Measurements from ENCODE around the gene NKAIN4. TPM values are rescaled to one million over a fixed set of nuclear protein-coding genes. Genes with fewer than 3 reads are reported as not detected.

Gene NKAIN4
- polyA plus RNA-seq, 5 donors: 5.3 to 20.1 (median 9.6) TPM

- no peak for DNase-seq
Observed at GRCh38 chr20:63220696-63221399, 33.4 kb downstream of the NKAIN4 start.

DNA sequence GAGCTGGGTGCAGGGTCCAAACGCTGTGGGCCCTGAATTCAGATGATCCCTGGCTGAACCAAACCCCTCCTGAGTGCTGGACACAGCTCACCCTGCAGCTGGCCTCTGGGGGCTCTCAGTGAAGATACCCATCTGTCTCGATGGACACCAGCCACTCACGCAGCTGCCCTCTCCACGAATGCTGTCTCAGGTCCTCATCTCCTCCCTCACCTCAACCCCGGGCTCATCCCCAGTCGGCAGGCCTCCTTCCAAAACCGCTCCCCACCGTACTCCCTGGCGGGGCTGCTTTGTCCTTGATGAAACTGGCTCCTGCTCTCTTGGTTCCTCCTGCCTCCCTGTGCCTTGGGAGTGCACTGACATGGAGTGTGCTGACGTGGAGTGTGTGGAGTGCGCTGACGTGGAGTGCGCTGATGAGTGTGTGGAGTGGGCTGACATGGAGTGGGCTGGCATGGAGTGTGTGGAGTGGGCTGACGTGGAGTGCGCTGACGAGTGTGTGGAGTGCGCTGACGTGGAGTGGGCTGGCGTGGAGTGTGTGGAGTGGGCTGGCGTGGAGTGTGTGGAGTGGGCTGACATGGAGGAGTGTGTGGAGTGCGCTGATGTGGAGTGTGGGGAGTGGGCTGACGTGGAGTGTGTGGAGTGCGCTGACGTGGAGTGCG lies 34.3 kb downstream of the NKAIN4 start:
- no peak for DNase-seq

DNA sequence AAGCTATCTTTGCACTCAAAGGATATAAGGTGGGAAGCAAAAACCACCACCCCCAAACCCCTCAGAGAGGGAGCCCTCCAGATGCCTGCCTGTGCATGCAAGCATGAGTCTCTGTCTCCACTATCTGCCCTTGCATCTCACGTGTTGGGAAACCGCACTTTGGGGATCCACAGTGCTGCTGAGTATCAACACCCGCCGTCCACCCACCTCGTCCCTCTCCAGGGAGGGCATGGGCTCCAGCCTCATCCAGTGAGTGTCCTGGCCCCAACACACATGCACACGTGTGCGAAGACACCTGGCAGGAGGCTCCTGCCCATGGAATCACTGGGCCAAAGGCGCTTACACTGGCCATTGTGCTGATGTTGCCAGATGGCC lies 34.8 kb downstream of the NKAIN4 start:
- DNase-seq: no peak

DNA sequence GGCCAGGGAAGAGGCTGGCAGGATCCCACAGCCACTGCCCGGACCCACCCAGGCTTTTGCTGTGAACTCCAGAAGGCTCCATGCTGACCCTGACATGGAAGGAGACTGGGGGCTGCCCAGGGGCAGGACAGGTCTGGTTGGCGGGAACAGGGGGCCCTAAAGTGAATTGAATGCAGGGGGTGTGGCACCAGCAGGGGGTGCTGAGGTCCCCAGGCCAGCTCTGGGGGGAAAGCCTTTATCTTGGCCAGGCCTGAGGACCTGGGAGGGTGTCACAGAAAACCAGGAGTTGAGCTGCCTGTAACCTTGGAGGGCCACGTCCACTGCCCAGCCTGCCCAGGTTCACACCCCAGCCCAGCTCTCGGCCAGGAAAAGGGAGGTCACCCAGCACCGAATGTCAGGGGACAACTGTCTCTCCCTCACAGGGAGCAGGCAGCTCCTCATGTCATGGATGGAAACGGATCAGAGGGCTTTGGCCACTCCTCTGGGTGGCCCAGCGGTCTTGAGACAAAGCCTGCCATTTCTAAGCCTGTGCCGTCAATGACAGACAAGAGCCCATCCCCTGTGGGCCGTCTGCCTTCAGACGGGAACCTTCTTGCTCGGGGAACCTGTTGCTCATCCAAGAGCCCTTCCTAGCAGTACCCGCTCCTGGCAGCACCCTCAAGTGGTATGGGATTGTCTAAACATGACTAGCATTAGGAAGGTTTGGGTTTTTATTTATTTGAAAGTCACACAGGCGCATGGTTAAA lies 35.4 kb downstream of the NKAIN4 start:
- no peak for DNase-seq

DNA sequence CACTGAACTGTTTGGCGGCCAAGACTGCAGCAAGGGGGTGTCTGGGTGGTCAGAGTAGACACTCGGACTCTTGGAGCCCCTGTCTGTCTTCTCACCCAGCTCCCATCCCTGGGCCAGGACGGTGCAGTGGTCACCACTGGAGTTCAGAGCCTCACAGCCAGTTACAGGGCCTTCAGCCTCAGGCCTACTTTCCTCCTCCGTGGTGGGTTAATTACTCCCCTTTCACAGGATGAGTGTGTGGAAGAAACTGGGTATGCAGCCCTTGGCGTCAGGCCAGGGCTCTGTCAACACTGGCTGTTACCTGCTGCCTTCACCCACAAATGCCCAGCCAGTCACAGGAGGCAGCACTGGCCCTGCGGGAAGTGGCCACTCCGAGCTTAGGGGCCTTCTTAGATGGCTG lies 36.6 kb downstream of the NKAIN4 start:
- DNase-seq: no peak

DNA sequence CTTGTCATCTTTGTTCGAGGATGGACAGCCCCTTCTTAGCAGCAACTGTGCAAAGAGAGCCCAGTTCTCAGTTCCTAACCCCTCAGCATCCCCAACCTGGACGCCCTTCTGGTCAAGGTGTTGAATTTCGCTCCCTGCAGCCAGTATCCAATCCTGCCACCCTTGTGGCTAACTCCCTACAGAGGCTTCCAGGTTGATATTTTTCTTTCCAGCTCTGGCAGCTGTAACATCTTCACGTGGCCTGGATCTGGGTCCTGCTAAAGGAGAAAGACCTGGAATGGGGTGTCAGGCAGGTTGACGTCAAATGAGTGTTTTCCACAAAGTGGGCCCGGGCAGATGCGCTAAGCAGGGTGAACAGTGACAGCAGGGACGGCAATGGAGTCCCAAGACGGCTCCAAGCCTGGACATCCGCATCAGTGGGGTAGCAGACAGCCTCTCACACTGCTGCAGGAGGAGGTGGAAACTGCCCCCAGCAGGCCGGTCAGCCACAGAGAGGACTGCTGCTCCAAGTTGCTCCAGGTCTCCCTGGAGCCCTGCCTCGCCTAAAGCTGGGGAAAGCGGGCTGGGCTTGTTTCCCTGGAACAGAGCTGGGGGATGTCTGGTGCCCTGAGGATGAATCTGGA lies 37.3 kb downstream of the NKAIN4 start:
- no peak for DNase-seq

GRCh38 chr20:63216041-63216848 lies 38.0 kb downstream of the NKAIN4 start, which contains the start of gene YTHDF1:
Gene YTHDF1, minus strand, starts transcription at chr20:63216131. Its CDS starts 239 bp downstream, at chr20:63215892.
- DNase-seq: peak; percentile 93

DNA sequence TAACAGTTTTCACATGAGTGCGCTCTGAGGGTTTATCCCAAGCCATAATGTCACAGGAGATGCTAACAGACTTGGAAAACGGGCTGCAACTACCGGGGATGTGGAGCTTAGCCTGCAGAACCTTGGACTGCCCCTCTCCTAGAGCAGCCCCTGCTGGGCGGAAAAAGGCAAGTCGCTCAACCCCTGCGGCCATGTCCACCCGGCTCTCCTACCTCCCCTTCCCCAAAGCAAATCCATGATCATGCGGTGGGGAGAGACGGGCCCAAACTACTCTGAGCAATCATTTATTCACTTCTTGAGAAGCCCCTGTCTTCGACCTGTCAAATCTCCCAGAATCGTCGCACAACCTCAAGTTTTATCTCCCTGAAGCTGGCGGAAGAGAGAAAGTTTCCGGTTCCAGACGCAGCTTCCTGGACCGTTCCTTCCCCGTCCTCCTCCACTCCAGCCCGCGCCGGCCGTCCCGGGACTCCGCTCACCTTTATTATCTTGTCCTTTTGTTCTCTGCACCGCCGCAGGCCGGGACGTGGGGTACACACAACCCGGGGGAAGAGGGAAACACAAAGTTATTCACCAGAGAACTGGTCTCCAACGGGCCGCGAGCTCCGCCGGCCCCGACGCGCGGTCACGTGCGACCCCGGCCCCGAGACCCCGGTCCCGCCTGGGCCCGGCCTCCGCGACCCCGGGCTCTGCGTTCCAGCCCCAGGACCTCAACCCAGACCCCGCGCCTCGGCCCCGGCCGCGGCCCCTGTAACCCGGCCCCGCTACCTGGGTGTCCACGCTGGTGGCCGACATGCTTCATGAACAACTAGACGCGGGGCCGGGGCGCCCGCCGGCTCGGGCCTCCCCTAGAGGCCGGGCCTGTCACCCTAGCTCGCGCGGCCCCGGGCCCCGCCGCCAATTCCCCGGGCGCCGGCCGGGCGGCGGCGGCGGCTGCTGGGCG lies 38.9 kb downstream of the NKAIN4 start:
- DNase-seq: no peak

DNA sequence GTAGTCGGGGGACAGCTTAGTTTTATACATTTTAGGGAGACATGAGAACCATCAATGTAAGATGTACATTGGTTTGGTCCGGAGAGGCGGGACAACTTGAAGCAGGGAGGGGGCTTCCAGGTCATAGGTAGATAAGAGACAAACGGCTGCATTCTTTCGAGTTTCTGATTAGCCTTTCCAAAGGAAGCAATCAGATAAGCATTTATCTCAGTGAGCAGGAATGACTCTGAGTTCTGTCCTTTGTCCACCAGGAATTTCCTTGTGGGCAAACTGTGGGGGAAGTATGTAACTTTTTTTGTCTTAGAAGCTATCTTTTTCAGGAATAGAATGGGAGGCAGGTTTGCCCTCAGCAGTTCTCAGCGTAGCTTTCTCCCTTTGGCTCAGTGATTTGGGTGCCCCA lies 39.7 kb downstream of the NKAIN4 start:
- no peak for DNase-seq

- no peak for DNase-seq
Observed at GRCh38 chr20:63212792-63213191, 41.5 kb downstream of the NKAIN4 start.

DNA sequence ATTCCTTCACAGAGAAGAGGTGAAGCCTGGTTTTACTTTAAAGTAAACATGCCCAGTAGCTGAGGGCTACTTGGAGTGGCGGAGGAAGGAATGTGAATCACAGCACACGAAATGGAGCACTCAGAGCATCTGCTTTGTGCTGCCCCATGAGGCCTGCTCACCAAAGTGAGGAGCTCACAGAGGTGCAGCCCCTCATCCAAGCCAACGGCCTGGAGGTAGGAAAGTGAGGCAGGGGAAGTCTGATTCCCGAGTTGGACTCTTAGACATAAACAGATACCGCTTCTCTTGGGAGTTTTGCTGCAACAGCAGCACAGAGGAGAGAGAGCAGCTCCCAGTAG lies 41.9 kb downstream of the NKAIN4 start:
- DNase-seq: no peak

GRCh38 chr20:63210011-63210605 lies 44.2 kb downstream of the NKAIN4 start:
- no peak for DNase-seq

- no peak for DNase-seq
Observed at GRCh38 chr20:63208346-63208909, 45.8 kb downstream of the NKAIN4 start.

DNA sequence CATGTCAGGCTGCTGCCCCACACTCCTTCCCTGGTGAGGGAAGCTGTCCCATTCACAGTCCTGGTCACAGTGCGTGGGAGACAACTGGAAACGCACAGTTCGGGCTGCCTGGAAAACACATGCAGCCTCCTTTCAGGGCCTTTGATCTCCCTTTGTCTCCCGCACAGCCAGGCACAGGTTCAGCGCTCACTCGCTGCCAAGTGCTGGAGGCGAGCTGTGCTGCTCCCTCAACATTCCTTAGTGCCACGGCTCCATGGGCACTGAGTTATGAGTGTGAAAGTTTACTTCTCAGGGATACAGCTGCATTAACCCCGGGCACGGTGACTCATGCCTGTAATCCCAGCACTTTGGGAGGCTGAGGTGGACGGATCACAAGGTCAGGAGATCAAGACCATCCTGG lies 47.4 kb downstream of the NKAIN4 start:
- DNase-seq: no peak

DNA sequence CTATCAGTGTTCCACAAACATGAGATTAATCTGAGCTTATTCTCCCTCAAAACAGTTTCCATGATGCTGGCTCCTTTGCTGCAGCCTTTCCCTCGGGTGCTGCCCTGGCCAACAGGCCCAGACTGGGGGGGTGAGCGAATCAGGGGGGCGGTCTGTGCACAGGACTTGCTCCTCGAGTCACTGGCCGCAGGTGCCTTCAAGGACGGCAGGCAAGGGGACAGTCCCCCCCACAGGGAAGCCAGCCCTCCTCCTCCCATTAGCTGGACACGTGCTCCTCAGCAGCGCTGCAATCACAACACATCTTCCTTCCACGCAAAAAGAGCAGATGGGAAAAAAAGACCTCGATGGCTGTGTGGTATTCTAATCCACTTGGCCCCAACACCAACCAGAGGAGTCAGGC lies 48.4 kb downstream of the NKAIN4 start:
- DNase-seq: no peak

DNA sequence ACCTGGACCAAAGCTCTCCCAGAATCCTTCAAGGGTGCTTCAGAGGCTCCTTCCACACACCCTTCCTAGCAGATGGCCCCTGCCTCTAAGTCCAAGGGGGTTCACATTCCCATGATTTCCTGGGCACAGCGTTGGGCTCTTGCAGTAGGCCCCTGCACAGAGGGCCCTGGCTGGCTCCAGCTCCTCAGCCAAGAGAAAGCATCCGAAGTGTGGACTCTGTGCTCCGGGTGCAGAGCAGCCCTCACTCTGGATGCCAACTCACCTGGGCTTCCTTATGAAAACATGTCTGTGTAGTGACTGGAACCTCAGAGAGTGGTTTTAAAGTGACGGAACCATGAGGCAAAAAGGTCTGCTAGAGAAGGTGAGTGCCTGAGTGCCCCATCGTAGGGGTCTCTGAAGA lies 49.9 kb downstream of the NKAIN4 start:
- no peak for DNase-seq

GRCh38 chr20:63202811-63203526 lies 51.3 kb downstream of the NKAIN4 start:
- no peak for DNase-seq

DNA sequence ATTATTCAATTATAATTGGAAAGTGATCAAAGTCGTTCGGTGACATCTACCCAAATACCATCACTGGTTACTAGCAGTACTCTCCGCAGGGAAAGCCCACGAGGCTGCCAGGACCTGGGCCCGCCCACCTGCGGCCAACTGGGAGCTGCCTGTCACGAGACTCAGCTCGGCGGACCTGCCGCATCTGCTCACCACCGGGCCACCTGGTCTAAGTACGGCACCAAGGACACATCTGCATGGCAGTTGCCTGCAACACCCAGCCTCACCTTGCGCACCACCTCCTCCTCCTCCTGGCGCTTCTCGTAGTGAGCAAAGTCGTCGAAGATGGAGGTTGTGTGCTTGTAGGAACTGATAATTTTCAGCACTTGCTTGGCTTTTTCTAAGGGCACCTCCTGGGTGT lies 52.2 kb downstream of the NKAIN4 start:
- DNase-seq: no peak

GRCh38 chr20:63198606-63199005 lies 55.7 kb downstream of the NKAIN4 start:
- no peak for DNase-seq
